IPS-NIHi11 (cell line): ENCODE results near the gene TMBIM6.
"Not testable (repeated sequence)": the region's sequence is repeated elsewhere in the genome, so short reads cannot be mapped to it uniquely, and the experiment has no call there.

Experiments
- DNase-seq: peaks from one replicate; pipeline ENCODE4 v3.0.0; 2012; ENCODE audit warnings: mixed read lengths, low spot score

TMBIM6 gene, protein sequence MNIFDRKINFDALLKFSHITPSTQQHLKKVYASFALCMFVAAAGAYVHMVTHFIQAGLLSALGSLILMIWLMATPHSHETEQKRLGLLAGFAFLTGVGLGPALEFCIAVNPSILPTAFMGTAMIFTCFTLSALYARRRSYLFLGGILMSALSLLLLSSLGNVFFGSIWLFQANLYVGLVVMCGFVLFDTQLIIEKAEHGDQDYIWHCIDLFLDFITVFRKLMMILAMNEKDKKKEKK

DNA sequence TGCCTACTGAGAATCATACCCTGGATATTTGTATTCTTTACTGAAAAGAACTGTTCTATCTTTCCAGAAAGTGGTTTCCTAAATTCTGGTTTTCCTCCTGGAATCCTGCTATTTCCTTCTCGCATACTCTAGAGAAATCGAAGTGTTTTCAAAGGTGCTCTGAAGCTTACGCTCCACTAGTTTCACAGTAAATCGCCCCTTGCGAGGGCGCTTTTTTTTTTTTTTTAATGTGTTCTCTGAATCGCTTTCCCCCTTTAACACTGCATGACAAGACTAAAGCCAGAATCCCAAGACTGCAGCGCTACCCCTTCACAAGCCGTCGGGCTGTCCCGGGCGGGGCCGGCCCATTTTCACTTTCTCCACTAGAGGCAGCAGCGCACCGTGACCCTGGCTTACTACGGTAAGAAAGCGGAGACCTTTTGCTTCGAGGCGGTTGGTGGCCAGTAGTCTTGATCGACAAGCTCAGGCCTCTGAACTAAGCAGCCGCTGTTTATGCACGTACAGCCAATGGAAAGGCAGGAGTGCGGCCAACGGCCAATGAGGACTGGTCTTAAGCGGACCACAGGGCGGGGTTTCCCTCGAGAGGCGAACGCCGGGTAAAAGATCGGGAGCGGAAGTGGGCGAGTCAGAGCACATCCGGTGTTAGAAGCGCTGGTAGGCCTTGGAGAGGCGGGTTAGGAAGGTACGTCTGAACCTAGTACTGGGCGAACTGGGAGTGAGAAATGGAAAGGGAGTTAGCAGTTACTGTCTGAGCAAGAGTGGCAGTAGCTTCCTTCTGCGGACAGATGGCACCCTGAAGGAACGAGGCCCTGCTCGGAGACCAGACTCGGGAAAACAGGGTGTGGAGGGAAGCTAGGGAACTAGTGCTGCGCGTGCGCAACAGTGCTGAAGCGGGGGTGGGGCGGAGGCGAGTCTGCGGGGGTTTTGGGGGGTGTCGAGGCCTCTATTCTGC is at the start of gene TMBIM6:
TMBIM6 (plus strand) TSS at position 628 of the 952 bp plus-strand sequence. CDS start 10,937 bp downstream, outside the sequence.
- DNase-seq, result peak; percentile 97

DNA sequence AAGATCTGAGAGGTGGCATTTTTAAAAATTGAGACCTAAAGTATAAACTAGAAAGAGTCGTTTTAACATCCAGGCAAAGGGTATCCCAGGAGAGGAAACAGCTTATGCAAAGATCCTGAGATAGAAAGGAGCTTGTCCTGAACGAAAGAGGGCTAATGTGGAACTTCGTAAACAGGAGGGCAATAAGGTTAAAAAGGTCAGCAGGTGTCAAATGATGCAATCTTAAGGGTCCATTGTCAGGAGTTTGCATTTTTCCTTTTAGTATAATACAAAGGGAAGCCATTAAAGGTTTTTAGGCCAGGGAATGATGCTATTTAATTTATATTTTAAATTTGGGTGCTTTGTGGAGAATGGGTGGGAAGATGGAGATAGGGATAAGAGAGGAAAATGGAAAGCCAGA is 48.5 kb upstream of the TMBIM6 start:
- no peak for DNase-seq

DNA sequence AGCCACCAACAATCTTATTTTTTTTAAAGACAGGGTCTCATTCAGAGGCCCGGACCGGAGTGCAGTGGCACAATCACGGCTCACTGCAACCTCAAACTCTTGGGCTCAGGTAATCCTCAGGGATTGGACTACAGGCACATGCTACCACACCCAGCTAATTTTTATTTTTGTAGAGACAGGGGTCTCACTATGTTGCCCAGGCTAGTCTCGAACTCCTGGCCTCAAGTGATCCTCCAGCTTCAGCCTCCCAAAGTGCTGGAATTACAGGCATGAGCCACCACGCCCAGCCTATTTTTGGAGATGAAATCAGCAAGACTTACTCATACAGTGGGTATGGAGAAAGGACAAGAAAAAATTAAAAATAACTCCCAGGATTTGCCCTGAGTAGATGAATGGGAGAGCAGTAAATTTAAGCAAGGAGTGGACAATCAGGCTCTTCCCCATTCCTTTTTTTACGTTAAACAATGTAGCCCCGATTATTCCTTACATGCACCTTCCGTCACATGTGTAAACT is 47.4 kb upstream of the TMBIM6 start:
- no peak for DNase-seq

DNA sequence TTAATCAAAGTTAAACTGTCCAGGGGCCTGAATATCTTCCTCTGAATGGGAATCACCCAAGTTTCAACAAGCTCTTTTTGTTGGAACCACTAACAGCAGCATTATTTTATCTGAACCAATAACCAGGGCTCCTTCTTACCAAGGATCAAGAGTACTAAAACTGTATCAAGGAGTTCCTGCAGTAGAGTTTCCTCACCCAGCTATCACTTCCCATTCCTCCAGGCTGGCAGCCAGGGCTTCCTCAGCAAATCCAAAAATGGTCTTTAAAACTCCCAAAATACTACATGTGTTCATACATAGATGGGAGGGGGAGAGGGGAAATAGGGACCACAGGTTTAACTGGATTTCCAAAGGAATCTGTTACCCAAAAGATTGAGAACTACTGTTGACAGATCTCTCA is 44.6 kb upstream of the TMBIM6 start:
- DNase-seq, result no peak

DNA sequence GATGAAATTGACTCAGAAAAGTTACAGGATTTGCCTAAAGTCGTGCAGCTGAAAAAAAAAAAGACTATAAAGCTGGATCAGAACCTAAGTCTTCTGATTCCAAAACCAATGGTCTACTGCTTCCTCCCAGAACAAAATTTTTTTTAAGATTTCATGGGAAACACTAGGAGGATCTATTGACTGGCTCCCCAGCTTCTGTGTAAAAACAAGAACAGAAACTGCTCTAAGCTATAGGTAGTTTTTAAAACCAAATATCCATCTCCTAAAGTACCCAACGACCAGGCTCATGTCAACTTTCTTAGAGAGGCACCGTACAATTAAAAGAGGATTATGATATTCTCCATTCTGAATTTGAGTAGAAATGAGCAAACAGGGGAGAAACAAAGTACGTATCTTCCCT is 43.5 kb upstream of the TMBIM6 start:
- no peak for DNase-seq

DNA sequence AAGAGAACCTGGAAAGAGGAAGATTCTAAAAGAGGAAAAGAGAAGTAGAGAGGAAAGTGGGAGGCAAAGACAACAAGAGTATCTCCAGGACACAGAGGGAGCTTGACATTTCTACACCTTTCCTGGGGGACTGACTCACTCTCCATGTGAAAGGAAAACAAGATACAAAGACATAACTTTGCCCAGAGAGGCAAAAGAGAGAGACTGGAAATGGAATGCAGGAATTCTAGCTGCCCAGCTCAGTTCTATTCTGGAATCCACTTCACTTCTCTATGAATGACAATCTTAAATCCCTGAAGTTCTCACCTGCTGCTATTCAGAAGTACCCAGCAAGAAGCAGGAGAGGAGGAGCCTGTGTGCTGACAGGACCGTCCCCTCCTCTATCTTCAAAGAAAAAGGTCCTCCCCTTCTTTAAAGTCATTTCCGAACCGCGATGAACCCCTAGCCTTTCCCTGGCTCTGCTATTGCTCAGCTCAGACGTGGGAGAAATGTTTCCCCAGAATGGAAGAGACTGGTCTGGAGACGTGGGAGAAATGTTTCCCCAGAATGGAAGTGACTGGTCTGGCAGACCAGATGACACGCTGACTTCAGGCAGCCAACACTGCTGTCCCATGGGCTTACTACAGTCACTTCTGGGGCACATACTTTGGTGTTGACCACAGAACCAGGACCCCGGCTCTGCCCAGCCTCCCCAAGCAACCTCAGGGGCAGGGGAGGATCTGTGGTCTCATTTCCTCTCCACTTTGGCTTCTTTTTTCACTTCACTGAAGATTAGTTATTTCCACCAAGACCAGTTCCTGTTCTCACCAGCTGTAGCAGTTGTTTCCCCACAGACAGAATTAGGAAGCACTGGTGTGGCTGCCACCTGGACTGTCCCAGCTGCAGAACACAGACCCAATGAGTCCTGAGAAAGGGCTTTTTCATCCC is 42.5 kb upstream of the TMBIM6 start:
- DNase-seq, result peak; percentile 63

DNA sequence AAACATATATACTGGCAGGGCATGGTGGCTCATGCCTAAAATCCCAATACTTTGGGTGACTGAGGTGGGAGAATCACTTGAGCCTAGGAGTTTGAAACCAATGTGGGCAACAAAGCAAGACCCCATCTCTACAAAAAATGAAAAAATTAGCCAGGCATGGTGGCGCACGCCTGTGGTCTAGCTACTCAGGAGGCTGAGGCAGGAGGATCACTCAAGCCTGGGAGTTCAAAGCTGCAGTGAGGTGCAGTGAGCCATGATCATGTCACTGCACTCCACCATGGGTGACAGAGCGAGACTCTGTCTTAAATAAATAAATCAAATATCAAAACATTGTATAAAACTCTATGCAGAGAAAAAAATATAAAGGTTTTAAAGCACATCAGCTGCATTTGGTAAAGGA is 39.3 kb upstream of the TMBIM6 start:
- no peak for DNase-seq

DNA sequence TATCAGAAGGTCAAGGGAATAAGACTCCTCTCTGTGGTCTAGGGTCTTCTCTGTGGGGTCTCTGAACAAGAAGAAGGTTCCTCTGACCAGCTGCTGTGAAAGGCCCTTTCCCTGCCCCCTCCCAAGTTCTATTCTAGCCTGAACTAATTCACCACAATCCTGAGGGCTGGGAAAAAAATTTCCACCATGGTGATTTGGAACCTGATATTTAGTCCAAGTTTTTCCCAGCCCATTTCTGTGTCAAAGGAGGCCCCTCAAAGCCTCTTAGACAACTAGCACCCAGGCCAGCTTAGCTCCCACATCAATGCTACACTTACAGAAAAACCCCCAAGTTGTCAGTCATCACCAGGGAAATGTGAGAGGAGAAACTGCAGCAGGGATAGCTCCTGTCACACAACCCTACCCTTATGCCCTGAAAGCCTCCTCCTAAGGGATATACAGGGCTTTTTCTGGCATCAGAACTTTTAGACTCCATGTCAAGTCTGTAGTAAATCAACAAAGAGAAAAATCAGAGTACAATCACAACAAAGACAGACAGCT is 38.6 kb upstream of the TMBIM6 start:
- DNase-seq, result no peak

DNA sequence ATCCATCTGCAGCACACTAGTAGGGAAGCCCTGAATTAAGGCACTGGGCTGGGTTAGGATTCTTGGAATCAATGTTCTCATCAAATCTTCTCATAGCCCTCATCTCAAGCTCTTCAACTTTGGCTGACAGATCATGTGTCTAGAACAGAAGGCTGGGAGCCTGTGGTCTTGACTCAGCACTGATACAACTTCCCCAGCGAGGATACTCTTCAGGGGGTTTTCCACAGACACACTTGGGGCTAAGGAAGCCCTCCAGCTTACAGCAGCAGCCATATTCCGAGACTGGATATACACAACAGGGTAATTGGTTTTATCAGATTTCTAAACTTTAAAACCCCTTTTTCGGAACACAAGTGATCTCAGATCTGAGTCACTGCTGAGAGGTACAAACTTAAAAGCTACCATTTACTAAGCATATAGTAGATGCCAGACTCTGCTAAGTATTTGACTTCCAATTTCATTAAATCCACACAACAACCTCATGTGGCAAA is 37.7 kb upstream of the TMBIM6 start:
- DNase-seq, result no peak

DNA sequence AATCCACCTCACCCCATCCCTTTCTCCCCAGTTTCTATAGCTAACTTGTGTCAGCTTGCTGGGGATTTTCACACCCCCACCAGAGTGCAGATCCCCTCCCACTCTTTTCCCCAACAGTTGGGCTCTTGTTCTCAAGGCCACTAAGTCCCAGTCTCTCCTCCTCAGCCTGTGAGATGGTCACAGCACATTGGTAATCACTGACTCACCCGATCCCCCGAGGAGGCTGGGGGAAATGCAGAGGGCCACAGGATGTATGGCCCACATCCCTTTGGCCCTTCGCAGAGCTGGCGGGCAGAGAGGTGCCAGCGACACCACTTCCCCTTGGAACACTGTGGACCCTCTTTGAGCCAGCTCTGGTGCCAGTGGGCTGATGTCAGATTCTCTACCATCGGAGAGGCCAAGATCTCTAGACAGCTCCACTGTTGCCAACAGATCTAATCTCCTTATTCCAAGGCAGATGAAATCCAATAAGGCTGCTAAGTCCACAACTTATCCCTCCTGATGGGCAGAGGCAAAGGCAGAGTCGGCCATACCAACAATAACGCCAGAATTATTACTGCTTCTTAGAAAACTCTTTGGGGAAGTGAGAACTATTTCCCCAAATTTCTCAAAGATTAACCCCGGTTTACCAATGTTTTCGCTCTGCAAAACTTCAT is 35.8 kb upstream of the TMBIM6 start:
- DNase-seq, result no peak

DNA sequence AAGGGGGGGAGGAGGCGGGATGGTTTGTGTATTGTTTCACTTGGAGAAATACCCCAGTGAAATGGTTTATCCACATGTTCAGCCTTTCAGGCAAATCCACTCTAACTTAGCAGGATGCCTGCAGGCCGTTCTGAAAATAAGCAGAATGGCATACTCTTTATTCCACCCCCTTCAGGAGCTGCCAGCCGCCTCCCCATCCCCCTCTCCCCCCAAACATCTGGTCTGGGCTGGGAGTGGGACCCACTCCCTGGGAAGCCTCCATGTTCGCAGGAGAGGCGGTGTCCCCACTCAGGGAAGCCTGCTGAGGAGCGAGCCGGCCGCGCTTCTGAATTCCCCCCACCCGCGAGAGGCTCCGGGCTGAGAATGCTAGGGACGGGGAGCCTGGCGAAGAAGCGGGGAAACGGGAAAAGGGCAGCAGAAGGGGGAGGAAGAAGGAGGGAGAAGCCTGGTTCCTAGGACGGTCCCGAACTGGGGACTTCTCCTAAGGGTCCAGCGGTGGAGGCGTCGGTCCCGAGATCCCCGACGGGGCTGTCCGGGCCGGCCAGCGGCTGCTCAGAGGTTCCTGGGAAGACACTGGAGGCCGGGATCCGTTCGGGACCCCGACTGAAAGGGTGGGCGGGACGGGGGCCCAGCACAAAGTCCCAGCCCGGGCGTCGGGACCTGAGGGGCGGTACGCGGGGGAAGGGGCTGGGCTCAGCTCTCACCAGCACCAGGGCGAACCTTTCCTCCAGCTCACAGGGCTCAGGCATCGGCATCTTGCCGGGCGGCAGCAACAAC is 34.8 kb upstream of the TMBIM6 start:
- DNase-seq, result peak; percentile 60

DNA sequence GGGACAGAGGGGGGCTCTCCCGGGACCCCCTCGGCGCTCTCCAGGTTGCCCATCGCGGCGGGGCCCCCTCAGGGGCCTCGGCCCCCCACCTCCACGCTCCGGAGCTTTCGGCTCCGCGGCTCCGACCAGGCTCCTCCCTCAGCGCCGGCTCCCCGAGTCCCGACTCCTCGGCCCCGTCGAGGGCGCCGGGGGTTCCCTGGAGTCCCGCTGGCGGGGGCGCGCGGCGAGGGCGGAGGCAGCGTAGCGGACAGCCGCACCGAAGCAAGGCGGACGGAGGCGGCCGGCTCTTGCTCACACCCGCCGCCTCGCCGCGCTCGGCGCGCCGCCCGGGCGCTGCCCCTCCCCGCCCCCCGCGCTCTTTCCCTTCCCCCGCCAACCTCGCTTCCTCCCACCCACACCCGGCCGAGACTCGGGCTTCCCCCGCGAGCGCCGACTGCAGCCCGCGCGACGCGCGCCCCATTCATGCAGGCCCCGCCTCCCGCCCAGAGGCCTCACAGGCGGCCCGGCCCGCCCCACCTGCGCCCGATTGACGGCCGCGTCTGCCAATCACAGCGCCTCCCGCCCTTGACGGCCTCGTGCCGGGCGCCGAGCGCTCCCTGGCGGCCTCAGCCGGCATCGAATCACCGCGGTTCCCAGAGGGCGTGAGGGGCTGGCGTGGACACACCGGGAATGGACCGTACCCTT is 34.1 kb upstream of the TMBIM6 start, which contains the start of gene FMNL3:
FMNL3 (minus strand) TSS at position 278 of the 684 bp plus-strand sequence; CDS start at position 53, 225 bp downstream.
- DNase-seq, result peak; percentile 100

DNA sequence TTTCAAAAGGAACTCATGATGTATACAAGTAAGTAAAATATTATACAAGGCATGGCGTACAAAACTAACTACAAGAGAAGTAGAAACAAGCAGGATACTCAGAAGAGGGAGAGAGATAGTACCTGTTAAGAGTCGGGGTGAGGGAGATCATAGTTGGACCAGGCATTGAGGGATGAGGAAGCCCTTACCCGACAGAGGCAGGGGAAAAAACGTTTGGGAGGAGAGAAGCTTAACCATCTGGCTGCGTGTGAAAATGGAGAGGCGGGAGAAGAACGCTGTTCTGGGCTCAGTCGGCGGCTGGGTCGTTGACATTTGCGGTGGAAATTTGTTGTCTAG is 33.6 kb upstream of the TMBIM6 start:
- DNase-seq, result no peak

DNA sequence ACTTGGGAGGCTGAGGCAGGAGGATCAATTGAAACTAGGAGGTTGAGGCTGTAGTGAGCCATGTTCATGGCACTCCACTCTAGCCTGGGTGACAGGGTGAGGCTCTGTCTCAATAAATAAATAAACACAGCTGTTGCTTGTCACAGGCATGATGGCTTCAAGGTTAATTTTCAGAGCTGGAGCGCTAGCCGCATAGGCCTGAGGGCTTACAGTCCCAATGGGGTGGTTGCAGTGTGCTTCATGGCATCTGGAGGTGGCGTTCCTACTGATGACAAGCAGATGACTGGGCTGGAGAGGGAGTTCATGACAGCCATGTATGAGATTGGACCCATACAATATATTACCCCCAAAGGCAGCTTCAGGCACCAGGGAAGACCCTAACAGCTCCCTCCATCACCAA is 32.5 kb upstream of the TMBIM6 start:
- no peak for DNase-seq

DNA sequence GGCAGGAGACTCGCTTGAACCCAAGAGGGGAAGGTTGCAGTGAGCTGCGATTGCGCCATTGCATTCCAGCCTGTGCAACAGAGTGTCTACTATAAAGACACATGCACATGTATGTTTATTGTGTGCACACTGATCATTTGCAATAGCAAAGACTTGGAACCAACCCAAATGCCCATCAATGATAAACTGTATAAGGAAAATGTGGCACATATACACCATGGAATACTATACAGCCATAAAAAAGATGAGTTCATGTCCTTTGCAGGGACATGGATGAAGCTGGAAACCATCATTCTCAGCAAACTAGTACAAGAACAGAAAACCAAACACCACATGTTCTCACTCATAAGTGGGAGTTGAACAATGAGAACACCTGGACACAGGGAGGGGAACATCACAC is 27.4 kb upstream of the TMBIM6 start:
- not testable (repeated sequence) for DNase-seq

DNA sequence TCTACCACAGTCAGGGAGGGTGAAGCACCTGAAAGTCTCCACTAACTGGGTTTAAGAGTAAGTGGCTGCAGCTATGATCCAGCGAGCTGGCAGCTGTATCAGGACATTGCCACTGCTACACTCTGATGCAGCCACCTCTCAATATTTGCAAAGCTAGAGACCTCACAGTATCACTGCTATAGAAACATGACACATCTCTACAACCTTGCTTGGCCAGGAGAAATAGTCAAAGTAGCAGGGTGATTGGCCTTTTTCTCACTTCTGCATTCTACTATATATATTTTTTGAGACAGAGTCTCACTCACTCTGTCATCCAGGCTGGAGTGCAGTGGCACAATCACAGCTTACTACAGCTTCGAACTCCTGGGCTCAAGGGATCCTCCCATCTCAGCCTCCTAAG is 24.8 kb upstream of the TMBIM6 start:
- DNase-seq, result peak; percentile 1

DNA sequence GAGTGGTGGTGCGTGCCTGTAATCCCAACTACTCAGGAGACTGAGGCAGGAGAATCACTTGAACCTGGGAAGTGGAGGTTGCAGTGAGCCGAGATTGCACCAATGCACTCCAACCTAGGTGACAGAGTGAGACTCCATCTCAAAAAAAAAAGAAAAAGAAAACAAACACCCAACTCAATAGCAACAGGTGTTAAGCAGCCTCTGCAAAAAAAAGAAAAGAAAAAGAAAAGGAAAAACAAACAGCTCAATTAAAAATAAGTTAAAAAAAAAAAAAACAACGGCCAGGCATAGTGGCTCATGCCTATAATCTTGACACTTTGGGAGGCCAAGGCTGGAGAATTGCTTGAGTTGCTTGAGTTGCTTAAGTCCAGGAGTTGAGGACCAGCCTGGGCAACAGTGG is 23.6 kb upstream of the TMBIM6 start:
- not testable (repeated sequence) for DNase-seq

DNA sequence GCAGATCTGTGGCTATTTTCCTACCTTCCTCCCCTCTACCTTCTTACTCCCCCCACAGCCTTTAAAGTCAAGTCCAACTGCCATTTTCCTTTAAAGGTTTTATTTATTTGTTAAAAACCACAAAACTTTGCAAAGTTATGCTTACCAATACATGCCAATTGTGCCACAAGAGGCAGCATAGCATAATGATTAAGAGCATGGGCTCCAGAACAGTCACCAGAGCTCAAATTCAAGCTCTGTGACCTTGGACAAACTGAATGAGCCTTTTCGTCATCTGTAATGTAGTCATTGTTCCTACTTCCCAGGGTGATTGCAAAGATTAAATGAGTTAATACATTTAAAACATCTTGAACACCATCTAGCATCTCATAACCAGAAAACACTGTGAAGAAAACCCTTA is 21.1 kb upstream of the TMBIM6 start:
- no peak for DNase-seq

DNA sequence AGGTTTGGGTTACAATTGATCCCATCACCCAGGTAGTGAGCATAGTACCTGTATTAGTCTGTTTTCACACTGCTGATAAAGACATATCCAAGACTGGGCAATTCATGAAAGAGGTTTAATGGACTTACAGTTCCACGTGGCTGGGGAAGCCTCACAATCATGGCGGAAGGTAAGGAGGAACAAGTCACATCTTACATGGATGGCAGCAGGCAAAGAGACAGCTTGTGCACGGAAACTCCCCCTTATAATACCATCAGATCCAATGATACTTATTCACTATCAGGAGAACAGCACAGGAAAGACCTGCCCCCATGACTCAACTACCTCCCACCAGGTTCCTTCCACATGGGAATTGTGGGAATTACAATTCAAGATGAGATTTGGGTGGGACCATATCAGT is 20.0 kb upstream of the TMBIM6 start:
- DNase-seq, result not testable (repeated sequence)

DNA sequence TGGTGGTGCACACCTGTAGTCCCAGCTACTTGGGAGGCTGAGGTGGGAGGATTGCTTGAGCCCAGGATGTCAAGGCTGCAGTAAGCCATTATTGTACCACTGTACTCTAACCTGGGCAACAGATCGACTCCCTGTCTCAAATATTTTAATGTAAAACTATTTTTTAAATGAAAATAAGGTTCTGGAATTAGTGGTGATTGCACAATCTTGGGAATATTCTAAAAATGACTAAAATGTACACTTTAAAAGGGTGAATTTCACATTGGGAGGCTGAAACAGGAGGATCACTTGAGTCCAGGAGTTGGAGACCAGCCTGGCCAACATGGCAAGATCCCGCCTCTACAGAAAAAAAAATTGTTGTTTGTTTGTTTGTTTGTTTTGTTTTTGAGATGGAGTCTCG is 12.9 kb upstream of the TMBIM6 start:
- DNase-seq, result no peak
